ENCODE data around the gene NCAM1.

Gene NCAM1

DNA sequence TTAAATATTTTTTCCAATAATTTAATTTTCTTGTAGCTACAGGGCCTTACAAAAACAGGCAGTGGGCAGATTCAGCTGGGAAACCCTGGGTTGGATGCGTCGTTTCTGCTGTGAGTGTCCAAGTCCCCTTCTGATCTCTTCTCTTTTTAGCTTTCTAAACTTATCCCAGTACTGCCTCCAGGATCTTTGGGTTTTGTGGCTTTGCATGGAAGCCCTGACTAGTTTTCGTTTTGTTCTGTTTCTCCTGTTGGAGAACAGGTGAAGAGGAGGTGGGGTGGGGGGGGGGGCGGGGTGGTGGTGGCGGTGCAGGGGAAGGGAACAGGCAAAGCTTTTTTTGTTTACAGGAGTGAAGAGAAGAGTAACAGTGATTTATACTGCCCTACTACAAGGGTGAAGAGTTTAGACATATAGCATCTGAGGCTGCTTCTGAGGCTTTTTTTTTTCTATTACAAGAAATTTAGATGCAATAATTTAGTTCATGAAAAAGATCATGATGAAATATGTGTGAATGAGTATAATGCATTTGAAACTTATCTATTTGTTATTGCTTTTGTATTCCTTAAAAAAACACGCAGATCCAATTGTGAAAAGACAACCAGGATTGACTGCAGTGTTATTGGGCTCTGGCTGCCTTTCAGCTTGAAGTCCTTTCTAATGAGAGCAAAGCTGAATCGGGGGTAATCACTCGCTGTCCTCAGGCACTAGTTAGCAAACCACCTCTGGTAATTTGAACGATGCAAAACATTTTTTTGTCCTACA is 142.9 kb downstream of the NCAM1 start:
- Histone ChIP-seq H3K36me3 (no peaks in the 10 kb centered on the region), H3K4me1 (ENCODE audit: control insufficient read depth in 1 of 2, insufficient read depth in 1 of 2, low read depth in 1 of 2, low read length in 1 of 2) (no peaks in the 10 kb centered on the region), H3K27me3 (peaks cover 10% of the 10 kb centered on the region), H3K27ac (no peak overlapping the region), H3K4me3 (ENCODE audit: low read depth in 1 of 2, low read length in 1 of 2) (no peak overlapping the region), H3K9me3 (no peaks in the 10 kb centered on the region)
- TF ChIP-seq, protein P1, sequence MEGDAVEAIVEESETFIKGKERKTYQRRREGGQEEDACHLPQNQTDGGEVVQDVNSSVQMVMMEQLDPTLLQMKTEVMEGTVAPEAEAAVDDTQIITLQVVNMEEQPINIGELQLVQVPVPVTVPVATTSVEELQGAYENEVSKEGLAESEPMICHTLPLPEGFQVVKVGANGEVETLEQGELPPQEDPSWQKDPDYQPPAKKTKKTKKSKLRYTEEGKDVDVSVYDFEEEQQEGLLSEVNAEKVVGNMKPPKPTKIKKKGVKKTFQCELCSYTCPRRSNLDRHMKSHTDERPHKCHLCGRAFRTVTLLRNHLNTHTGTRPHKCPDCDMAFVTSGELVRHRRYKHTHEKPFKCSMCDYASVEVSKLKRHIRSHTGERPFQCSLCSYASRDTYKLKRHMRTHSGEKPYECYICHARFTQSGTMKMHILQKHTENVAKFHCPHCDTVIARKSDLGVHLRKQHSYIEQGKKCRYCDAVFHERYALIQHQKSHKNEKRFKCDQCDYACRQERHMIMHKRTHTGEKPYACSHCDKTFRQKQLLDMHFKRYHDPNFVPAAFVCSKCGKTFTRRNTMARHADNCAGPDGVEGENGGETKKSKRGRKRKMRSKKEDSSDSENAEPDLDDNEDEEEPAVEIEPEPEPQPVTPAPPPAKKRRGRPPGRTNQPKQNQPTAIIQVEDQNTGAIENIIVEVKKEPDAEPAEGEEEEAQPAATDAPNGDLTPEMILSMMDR (IDR thresholded peaks at IDR 0.05): no peak

DNA sequence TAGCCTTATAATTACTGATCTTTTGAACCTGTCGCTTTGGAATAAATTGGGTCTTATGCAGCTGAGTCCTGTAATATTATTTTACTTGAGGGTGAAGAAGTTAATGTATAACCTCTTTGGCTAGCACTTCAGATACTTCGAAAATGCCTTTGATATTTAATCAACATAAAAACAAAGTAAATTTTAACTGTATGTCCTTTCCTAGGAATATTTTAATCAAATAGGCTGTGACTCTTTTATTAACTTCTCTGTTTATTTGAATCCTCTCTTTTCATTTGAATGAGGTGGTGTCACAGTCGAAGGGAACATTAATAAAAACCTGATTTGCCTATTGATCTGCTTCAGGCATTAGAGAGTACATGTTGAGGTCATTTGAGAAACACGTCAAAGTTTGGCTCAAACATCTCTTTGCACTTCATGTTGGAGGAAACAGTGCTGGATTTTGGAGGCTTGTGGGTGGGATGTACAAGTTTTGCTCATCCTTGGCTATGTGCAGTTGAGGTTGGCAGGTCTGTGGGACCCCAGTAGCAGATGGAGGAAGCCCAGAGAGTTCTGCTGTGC is 143.6 kb downstream of the NCAM1 start:
- H3K27me3 ChIP-seq: peaks cover 10% of the 10 kb centered on the region
- no peak overlapping the region for H3K4me3 ChIP-seq (ENCODE audit: low read depth in 1 of 2, low read length in 1 of 2)
- TF ChIP-seq, protein P1 (IDR thresholded peaks at IDR 0.05): no peak
- no peaks in the 10 kb centered on the region for H3K36me3 ChIP-seq
- no peaks in the 10 kb centered on the region for H3K4me1 ChIP-seq (ENCODE audit: control insufficient read depth in 1 of 2, insufficient read depth in 1 of 2, low read depth in 1 of 2, low read length in 1 of 2)
- no peak overlapping the region for H3K27ac ChIP-seq
- H3K9me3 ChIP-seq: no peaks in the 10 kb centered on the region

DNA sequence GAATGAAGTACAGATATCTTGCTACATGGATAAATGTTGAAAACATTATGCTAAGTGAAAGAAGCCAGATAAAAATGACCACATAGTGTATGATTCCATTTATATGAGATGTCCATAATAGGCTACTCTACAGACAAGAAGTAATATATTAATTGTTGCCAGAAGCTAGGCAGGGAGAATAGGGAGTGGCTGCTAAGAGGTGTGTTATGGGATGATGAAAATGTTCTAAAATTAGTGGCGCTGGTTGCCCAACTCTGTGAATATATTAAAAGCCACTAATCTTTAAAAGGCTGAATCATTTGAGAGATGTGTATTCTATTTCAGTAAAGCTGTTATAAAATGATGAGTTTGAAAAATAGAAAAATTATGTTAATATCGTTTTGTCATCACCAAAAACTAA is 144.4 kb downstream of the NCAM1 start:
- TF ChIP-seq, protein P1 (IDR thresholded peaks at IDR 0.05): no peak
- Histone ChIP-seq H3K4me1 (ENCODE audit: control insufficient read depth in 1 of 2, insufficient read depth in 1 of 2, low read depth in 1 of 2, low read length in 1 of 2) (no peaks in the 10 kb centered on the region), H3K27ac (no peak overlapping the region), H3K4me3 (ENCODE audit: low read depth in 1 of 2, low read length in 1 of 2) (no peak overlapping the region), H3K9me3 (no peaks in the 10 kb centered on the region), H3K36me3 (no peaks in the 10 kb centered on the region), H3K27me3 (peaks cover 10% of the 10 kb centered on the region)

DNA sequence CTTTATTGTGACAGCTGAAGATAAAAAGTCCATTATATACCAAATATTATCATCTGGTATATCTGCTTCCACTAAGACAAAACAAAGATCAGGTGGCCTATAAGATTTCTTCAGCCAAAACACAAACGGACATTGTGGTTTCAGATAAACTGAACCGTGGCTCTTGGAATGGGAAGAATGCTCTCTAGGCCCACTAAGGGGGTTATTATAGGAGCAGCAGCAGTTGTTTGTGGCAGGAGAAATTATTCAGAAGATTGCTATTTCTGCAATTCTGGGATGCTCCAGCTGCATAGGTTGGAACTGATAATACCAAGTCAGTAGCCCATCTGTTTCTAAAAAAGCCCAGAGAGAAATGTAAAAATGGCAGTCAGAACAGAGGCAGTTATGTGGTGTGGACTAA is 145.3 kb downstream of the NCAM1 start:
- TF ChIP-seq, protein P1 (IDR thresholded peaks at IDR 0.05): no peak
- Histone ChIP-seq H3K27ac (no peak overlapping the region), H3K4me1 (ENCODE audit: control insufficient read depth in 1 of 2, insufficient read depth in 1 of 2, low read depth in 1 of 2, low read length in 1 of 2) (no peaks in the 10 kb centered on the region), H3K36me3 (no peaks in the 10 kb centered on the region), H3K4me3 (ENCODE audit: low read depth in 1 of 2, low read length in 1 of 2) (no peak overlapping the region), H3K9me3 (no peaks in the 10 kb centered on the region), H3K27me3 (peaks cover 10% of the 10 kb centered on the region)

DNA sequence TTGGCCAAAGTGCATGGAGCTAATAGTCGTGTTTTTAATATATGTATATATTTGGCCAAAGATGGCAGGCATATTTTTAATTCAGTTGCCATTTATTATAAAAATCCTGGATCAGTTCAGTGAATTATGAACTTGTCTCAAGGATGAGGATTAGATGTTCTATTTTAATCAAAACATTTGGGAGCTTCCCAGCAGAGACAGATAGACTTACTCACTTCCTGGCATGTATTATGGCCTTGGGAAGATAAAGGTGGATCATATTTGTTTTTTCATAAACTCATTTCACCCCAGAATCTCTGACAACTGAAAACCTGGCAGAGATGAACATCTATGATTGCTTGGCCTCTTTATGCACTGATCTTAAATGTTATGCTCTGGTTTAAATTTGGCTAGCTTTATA is 148.8 kb downstream of the NCAM1 start:
- Histone ChIP-seq H3K4me3 (ENCODE audit: low read depth in 1 of 2, low read length in 1 of 2) (no peak overlapping the region), H3K9me3 (no peaks in the 10 kb centered on the region), H3K27ac (no peak overlapping the region), H3K36me3 (no peaks in the 10 kb centered on the region), H3K4me1 (ENCODE audit: control insufficient read depth in 1 of 2, insufficient read depth in 1 of 2, low read depth in 1 of 2, low read length in 1 of 2) (no peaks in the 10 kb centered on the region), H3K27me3 (peaks cover 6% of the 10 kb centered on the region)
- TF ChIP-seq, protein P1 (IDR thresholded peaks at IDR 0.05): no peak
